ENCODE data around the gene QKI.

The QKI gene

DNA sequence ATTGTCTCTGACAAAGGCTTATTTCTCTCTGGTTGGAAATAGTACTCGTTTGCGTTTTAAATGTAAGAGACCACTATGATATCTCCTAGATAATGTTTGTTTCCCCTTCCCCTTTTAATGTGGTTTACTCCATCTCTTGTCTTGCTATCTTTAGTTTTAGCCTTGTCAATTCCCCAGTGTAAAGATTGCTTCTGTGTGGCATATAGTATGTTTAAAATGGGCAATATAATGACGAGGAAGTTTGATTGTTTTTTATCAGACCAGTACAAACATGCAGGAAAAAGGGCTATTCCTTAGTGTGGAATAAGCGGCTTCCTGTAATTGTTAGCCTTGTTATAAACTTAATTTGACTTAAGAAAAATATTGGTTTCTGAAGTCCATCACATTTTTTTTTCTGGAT, 3.1 kb downstream of the QKI start:
- Histone ChIP-seq H3K9me3 (ENCODE audit: control insufficient read depth, insufficient read depth, low read depth, low read length) (no peaks in the 10 kb centered on the region), H3K4me3 (ENCODE audit: low read depth, low read length) (peak overlapping the region; percentile 38), H3K27ac (ENCODE audit: extremely low read depth, low read depth, low read length) (no peak overlapping the region), H3K4me1 (ENCODE audit: control insufficient read depth, insufficient read depth, low read length) (peaks cover 27% of the 10 kb centered on the region), H3K36me3 (ENCODE audit: control insufficient read depth in 2 of 2, insufficient read depth in 1 of 2, low read length in 2 of 2) (no peaks in the 10 kb centered on the region)
- TF ChIP-seq, protein P1, sequence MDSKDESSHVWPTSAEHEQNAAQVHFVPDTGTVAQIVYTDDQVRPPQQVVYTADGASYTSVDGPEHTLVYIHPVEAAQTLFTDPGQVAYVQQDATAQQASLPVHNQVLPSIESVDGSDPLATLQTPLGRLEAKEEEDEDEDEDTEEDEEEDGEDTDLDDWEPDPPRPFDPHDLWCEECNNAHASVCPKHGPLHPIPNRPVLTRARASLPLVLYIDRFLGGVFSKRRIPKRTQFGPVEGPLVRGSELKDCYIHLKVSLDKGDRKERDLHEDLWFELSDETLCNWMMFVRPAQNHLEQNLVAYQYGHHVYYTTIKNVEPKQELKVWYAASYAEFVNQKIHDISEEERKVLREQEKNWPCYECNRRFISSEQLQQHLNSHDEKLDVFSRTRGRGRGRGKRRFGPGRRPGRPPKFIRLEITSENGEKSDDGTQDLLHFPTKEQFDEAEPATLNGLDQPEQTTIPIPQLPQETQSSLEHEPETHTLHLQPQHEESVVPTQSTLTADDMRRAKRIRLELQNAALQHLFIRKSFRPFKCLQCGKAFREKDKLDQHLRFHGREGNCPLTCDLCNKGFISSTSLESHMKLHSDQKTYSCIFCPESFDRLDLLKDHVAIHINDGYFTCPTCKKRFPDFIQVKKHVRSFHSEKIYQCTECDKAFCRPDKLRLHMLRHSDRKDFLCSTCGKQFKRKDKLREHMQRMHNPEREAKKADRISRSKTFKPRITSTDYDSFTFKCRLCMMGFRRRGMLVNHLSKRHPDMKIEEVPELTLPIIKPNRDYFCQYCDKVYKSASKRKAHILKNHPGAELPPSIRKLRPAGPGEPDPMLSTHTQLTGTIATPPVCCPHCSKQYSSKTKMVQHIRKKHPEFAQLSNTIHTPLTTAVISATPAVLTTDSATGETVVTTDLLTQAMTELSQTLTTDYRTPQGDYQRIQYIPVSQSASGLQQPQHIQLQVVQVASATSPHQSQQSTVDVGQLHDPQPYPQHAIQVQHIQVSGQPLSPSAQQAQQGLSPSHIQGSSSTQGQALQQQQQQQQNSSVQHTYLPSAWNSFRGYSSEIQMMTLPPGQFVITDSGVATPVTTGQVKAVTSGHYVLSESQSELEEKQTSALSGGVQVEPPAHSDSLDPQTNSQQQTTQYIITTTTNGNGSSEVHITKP (tag by site-specific recombination; IDR thresholded peaks at IDR 0.05) = peak; percentile 37; the same call in 1 of the 2 replicates
- no peak for TF ChIP-seq ZNF580 (tag by site-specific recombination; IDR thresholded peaks at IDR 0.05)
- TF ChIP-seq ZNF311 (tag by site-specific recombination; IDR thresholded peaks at IDR 0.05; ENCODE audit: borderline replicate concordance) = no peak
- TF ChIP-seq ZBTB7A (tag by site-specific recombination; IDR thresholded peaks at IDR 0.05; ENCODE audit: low read depth) = no peak
- TF ChIP-seq ZSCAN30 (tag by site-specific recombination; IDR thresholded peaks at IDR 0.05) = no peak
- no peak for TF ChIP-seq ZNF394 (tag by site-specific recombination; IDR thresholded peaks at IDR 0.05; ENCODE audit: borderline replicate concordance)
- TF ChIP-seq, protein P2, sequence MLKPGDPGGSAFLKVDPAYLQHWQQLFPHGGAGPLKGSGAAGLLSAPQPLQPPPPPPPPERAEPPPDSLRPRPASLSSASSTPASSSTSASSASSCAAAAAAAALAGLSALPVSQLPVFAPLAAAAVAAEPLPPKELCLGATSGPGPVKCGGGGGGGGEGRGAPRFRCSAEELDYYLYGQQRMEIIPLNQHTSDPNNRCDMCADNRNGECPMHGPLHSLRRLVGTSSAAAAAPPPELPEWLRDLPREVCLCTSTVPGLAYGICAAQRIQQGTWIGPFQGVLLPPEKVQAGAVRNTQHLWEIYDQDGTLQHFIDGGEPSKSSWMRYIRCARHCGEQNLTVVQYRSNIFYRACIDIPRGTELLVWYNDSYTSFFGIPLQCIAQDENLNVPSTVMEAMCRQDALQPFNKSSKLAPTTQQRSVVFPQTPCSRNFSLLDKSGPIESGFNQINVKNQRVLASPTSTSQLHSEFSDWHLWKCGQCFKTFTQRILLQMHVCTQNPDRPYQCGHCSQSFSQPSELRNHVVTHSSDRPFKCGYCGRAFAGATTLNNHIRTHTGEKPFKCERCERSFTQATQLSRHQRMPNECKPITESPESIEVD (tag by site-specific recombination; IDR thresholded peaks at IDR 0.05) = peak; percentile 93
- no peak for TF ChIP-seq GLIS1 (tag by site-specific recombination; IDR thresholded peaks at IDR 0.05)
- TF ChIP-seq ZNF48 (tag by site-specific recombination; IDR thresholded peaks at IDR 0.05) = no peak
- no peak for TF ChIP-seq ZNF501 (tag by site-specific recombination; IDR thresholded peaks at IDR 0.05)
- TF ChIP-seq ZNF558 (tag by site-specific recombination; IDR thresholded peaks at IDR 0.05) = no peak
- TF ChIP-seq ZNF416 (tag by site-specific recombination; IDR thresholded peaks at IDR 0.05) = no peak
- no peak for TF ChIP-seq ZNF747 (tag by site-specific recombination; IDR thresholded peaks at IDR 0.05)
- no peak for TF ChIP-seq ZNF629 (tag by site-specific recombination; IDR thresholded peaks at IDR 0.05)
- TF ChIP-seq ZNF302 (tag by site-specific recombination; IDR thresholded peaks at IDR 0.05; ENCODE audit: low read depth) = no peak
- TF ChIP-seq YY1 (tag by site-specific recombination; IDR thresholded peaks at IDR 0.05) = no peak
- TF ChIP-seq ZFP3 (tag by site-specific recombination; IDR thresholded peaks at IDR 0.05; ENCODE audit: low read depth) = no peak
- TF ChIP-seq HOXD13 (CRISPR knock-in tag; IDR thresholded peaks at IDR 0.05; ENCODE audit: borderline replicate concordance) = no peak
- TF ChIP-seq ZNF561 (tag by site-specific recombination; IDR thresholded peaks at IDR 0.05; ENCODE audit: borderline replicate concordance) = no peak
- TF ChIP-seq TCF7L2 (IDR thresholded peaks at IDR 0.05; ENCODE audit: borderline replicate concordance, low read depth, low read length) = 0 out of 2 replicates have a peak, but pooled peaks have one; percentile 19
- TF ChIP-seq ZNF76 (tag by site-specific recombination; IDR thresholded peaks at IDR 0.05; ENCODE audit: borderline replicate concordance, low read depth) = no peak
- TF ChIP-seq FEZF1 (tag by site-specific recombination; IDR thresholded peaks at IDR 0.05) = 0 out of 2 replicates have a peak, but pooled peaks have one; percentile 8
- ChIA-PET POLR2A (no interaction called here), CTCF (interaction anchor here (0.7 to 2.1 kb wide), 9 partner anchors 9 to 137 kb away, joined by 3 to 8 read pairs (median 3); no protein-coding TSS in a partner anchor)

All from HEK293 (cell line).